Measurements from ENCODE around the gene ZBTB8B.

Gene ZBTB8B

DNA sequence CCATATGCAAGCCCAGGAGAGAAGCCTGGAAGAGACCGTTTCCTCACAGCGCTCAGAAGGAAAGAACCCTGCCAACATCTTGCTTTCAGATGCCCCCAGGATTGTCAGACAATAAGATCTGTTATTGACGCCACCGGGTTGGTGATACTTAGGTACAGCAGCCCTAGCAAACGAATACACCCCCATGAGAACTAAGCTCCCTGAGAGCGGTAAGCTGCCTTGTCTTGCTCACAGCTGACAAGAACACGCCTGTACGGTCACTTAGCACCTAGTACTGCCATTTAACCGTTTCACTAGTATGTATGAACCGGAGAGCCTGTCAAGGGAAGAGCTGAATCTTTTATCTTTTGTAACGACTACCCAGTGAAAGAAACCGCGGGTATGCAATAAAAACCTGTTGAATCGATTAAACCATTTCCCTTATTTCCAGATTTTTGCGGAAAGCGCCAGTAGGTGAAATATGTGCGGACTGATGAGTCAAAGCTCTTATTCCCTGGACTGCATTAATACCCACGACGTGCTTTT, 619 bp upstream of the ZBTB8B start:
- H3K4me1 ChIP-seq: no peaks in the 10 kb centered on the region
- no peaks in the 10 kb centered on the region for H3K79me2 ChIP-seq
- TF ChIP-seq CTCF (IDR thresholded peaks at IDR 0.05): no peak
- peak overlapping the region; percentile 52 for H3K4me3 ChIP-seq (ENCODE audit: low read depth, low read length)
- H3K27ac ChIP-seq: no peak overlapping the region
- no peaks in the 10 kb centered on the region for H3K9me3 ChIP-seq (ENCODE audit: control insufficient read depth, low read length)
- no peaks in the 10 kb centered on the region for H3K36me3 ChIP-seq (ENCODE audit: control insufficient read depth, insufficient read depth, low read length)
- peak overlapping the region; percentile 80 for H2AFZ ChIP-seq
- H3K27me3 ChIP-seq (ENCODE audit: control insufficient read depth, insufficient read depth, low read length): no peaks in the 10 kb centered on the region
- peak overlapping the region; percentile 75 for H3K4me2 ChIP-seq (ENCODE audit: low read length)
- H3K9ac ChIP-seq: no peak overlapping the region

DNA sequence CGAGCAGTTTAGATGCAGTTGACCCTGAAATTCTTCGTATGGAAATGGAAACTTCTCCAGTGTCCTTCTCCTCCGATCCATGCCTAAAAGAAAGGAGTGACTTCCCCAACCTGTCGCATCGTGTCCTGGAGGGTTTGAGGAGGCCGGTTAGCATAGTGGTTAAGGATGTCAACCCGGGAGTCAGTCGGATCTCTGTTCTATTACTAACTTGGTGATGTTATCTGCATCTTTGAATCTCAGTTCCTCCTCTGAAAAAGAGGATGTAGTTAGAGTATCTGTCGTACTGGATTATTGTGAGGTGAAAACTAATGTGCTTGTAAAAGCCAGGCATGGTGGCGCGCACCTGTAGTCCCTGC, 684 bp downstream of the ZBTB8B start:
- peak overlapping the region; percentile 80 for H2AFZ ChIP-seq
- H3K4me3 ChIP-seq (ENCODE audit: low read depth, low read length): peak overlapping the region; percentile 52
- H3K9ac ChIP-seq: no peak overlapping the region
- TF ChIP-seq CTCF (IDR thresholded peaks at IDR 0.05): no peak
- H3K27me3 ChIP-seq (ENCODE audit: control insufficient read depth, insufficient read depth, low read length): no peaks in the 10 kb centered on the region
- no peaks in the 10 kb centered on the region for H3K36me3 ChIP-seq (ENCODE audit: control insufficient read depth, insufficient read depth, low read length)
- H3K27ac ChIP-seq: no peak overlapping the region
- H3K4me2 ChIP-seq (ENCODE audit: low read length): peak overlapping the region; percentile 75
- H3K4me1 ChIP-seq: no peaks in the 10 kb centered on the region
- no peaks in the 10 kb centered on the region for H3K9me3 ChIP-seq (ENCODE audit: control insufficient read depth, low read length)
- no peaks in the 10 kb centered on the region for H3K79me2 ChIP-seq

- no peaks in the 10 kb centered on the region for H3K4me1 ChIP-seq
- no peaks in the 10 kb centered on the region for H3K27me3 ChIP-seq (ENCODE audit: control insufficient read depth, insufficient read depth, low read length)
Measured at GRCh38 chr1:32466761-32467160, 1.9 kb downstream of the ZBTB8B start.

DNA sequence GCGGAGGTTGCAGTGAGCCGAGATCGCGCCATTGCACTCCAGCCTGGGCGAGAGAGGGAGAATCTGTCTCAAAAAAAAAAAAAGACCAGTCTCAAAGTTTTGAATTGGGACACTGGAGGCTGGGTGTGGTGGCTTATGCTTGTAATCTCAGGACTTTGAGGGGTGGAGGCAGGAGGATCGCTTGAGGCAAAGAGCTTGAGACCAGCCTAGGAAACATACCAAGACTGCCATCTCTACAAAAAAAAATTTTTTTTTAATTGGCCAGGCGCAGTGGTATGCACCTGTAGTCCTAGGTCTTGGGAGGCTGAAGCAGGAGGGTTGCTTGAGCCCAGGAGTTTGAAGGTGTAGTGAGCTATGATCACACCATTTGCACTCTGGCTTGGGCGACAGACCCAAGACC, 3.9 kb downstream of the ZBTB8B start:
- no peak for TF ChIP-seq CTCF (IDR thresholded peaks at IDR 0.05)
- no peak overlapping the region for H2AFZ ChIP-seq
- H3K9me3 ChIP-seq (ENCODE audit: control insufficient read depth, low read length): no peaks in the 10 kb centered on the region
- H3K27ac ChIP-seq: no peak overlapping the region
- no peaks in the 10 kb centered on the region for H3K4me1 ChIP-seq
- no peaks in the 10 kb centered on the region for H3K36me3 ChIP-seq (ENCODE audit: control insufficient read depth, insufficient read depth, low read length)
- H3K4me2 ChIP-seq (ENCODE audit: low read length): no peak overlapping the region
- no peaks in the 10 kb centered on the region for H3K27me3 ChIP-seq (ENCODE audit: control insufficient read depth, insufficient read depth, low read length)
- no peak overlapping the region for H3K9ac ChIP-seq
- H3K79me2 ChIP-seq: no peaks in the 10 kb centered on the region
- no peak overlapping the region for H3K4me3 ChIP-seq (ENCODE audit: low read depth, low read length)

More at GRCh38 chr1:32466761-32467160, 1.9 kb downstream of the ZBTB8B start:
- H3K9ac ChIP-seq: no peak overlapping the region
- H3K79me2 ChIP-seq: no peaks in the 10 kb centered on the region
- H3K4me2 ChIP-seq (ENCODE audit: low read length): no peak overlapping the region
- TF ChIP-seq CTCF (IDR thresholded peaks at IDR 0.05): no peak
- no peak overlapping the region for H3K27ac ChIP-seq
- H2AFZ ChIP-seq: no peak overlapping the region
- H3K36me3 ChIP-seq (ENCODE audit: control insufficient read depth, insufficient read depth, low read length): no peaks in the 10 kb centered on the region
- no peak overlapping the region for H3K4me3 ChIP-seq (ENCODE audit: low read depth, low read length)
- H3K9me3 ChIP-seq (ENCODE audit: control insufficient read depth, low read length): no peaks in the 10 kb centered on the region

- Histone ChIP-seq H3K79me2 (no peaks in the 10 kb centered on the region), H3K9me3 (ENCODE audit: control insufficient read depth, low read length) (no peaks in the 10 kb centered on the region), H3K27me3 (ENCODE audit: control insufficient read depth, insufficient read depth, low read length) (no peaks in the 10 kb centered on the region), H3K4me3 (ENCODE audit: low read depth, low read length) (no peak overlapping the region), H2AFZ (no peak overlapping the region), H3K4me2 (ENCODE audit: low read length) (no peak overlapping the region), H3K4me1 (no peaks in the 10 kb centered on the region), H3K9ac (no peak overlapping the region), H3K27ac (no peak overlapping the region), H3K36me3 (ENCODE audit: control insufficient read depth, insufficient read depth, low read length) (no peaks in the 10 kb centered on the region)
- no peak for TF ChIP-seq CTCF (IDR thresholded peaks at IDR 0.05)
Measured at GRCh38 chr1:32470431-32470830, 5.6 kb downstream of the ZBTB8B start.

All from parathyroid adenoma (tissue), 2 donors.